Skin of body (tissue), 2 donors: Measurements from ENCODE around the gene MED27. TPM values are rescaled to one million over a fixed set of nuclear protein-coding genes. Genes with fewer than 3 reads are reported as not detected.

Experiments
- DNase-seq: peaks from one replicate; lab custom pipeline; 2025; lab: John Stamatoyannopoulos, UW
- total RNA-seq: library from RNA; depleted of rRNA; stranded (reverse); fragments of >200 nt; gene quantifications from one replicate; pipeline ENCODE4 v1.2.3, GENCODE V29; 2014

MED27 gene
- total RNA-seq, 1 donor from 2014 or later, result 10.9 TPM

GRCh38 chr9:131885144-131885609, 194.5 kb downstream of the MED27 start:
- no peak for DNase-seq

- DNase-seq, result no peak
Observed at GRCh38 chr9:131884222-131884621, 195.4 kb downstream of the MED27 start.

GRCh38 chr9:131880833-131881583, 198.7 kb downstream of the MED27 start:
- DNase-seq, result no peak

GRCh38 chr9:131879911-131880290, 199.8 kb downstream of the MED27 start:
- DNase-seq, result no peak

- DNase-seq, result no peak
Observed at GRCh38 chr9:131879181-131879910, 200.3 kb downstream of the MED27 start.

- DNase-seq, result no peak
Observed at GRCh38 chr9:131876486-131876885, 203.2 kb downstream of the MED27 start.

GRCh38 chr9:131875828-131876485, 203.7 kb downstream of the MED27 start:
- DNase-seq, result no peak

GRCh38 chr9:131874916-131875670, 204.6 kb downstream of the MED27 start:
- no peak for DNase-seq

GRCh38 chr9:131874447-131874846, 205.2 kb downstream of the MED27 start:
- no peak for DNase-seq

GRCh38 chr9:131873891-131874440, 205.7 kb downstream of the MED27 start:
- no peak for DNase-seq

GRCh38 chr9:131873335-131873734, 206.3 kb downstream of the MED27 start:
- no peak for DNase-seq

- DNase-seq, result no peak
Observed at GRCh38 chr9:131872702-131873101, 207.0 kb downstream of the MED27 start.

GRCh38 chr9:131872006-131872405, 207.7 kb downstream of the MED27 start:
- no peak for DNase-seq

- no peak for DNase-seq
Observed at GRCh38 chr9:131870156-131870555, 209.5 kb downstream of the MED27 start.

GRCh38 chr9:131869348-131869747, 210.3 kb downstream of the MED27 start:
- no peak for DNase-seq

GRCh38 chr9:131868766-131869165, 210.9 kb downstream of the MED27 start:
- DNase-seq, result no peak

- no peak for DNase-seq
Observed at GRCh38 chr9:131867611-131868192, 212.0 kb downstream of the MED27 start.

GRCh38 chr9:131865446-131866195, 214.0 kb downstream of the MED27 start:
- DNase-seq, result no peak

- DNase-seq, result no peak
Observed at GRCh38 chr9:131864531-131864930, 215.1 kb downstream of the MED27 start.

GRCh38 chr9:131863306-131863896, 216.3 kb downstream of the MED27 start:
- no peak for DNase-seq
